Measurements from ENCODE around the gene GPBAR1.

- TF ChIP-seq CTCF (IDR thresholded peaks at IDR 0.05; ENCODE audit: low read depth, low read length, missing input control) (no peak), TAF1 (conservative IDR thresholded peaks at IDR 0.05) (no peak), MAX (IDR thresholded peaks at IDR 0.05) (no peak), FOXA1 (IDR thresholded peaks at IDR 0.05) (no peak), ATF3 (IDR thresholded peaks at IDR 0.05) (no peak), ZBTB33 (IDR thresholded peaks at IDR 0.05) (no peak), RXRA (IDR thresholded peaks at IDR 0.05) (no peak), SP1 (IDR thresholded peaks at IDR 0.05) (no peak), HNF4A (conservative IDR thresholded peaks at IDR 0.05) (no peak), RAD21 (IDR thresholded peaks at IDR 0.05) (no peak), JUND (IDR thresholded peaks at IDR 0.05) (no peak), GABPA (IDR thresholded peaks at IDR 0.05 in 1 of 2, conservative IDR thresholded peaks at IDR 0.05 in 1 of 2) (no peak), REST (IDR thresholded peaks at IDR 0.05) (no peak), YY1 (IDR thresholded peaks at IDR 0.05) (no peak)
Observed at GRCh38 chr2:218233543-218233942, 27.3 kb upstream of the GPBAR1 start.

Measured in liver (tissue), 3 donors.